Neuronal stem cell (in vitro differentiated cells): Measurements from ENCODE around the gene PPM1E.

ENCODE experiments used
- DNase-seq: peaks from one replicate; pipeline ENCODE4 v3.0.0-alpha.2; 2013; ENCODE audit warnings: low spot score
- H2AFZ ChIP-seq: one replicate; pipeline ENCODE4 v1.6.1; 2013; ENCODE audit warnings: mild to moderate bottlenecking, low read length, inconsistent platforms
- H2AK5ac ChIP-seq: 2 replicates; pipeline ENCODE4 v1.6.1; 2013; ENCODE audit warnings: low read depth, mild to moderate bottlenecking, inconsistent platforms, low read length, moderate library complexity, mixed read lengths
- H2BK120ac ChIP-seq: 2 replicates; pipeline ENCODE4 v1.6.1; 2013; ENCODE audit warnings: low read depth, mild to moderate bottlenecking, inconsistent platforms, low read length, moderate library complexity, mixed read lengths
- H2BK12ac ChIP-seq: one replicate; pipeline ENCODE4 v1.6.1; 2013; ENCODE audit warnings: low read length, inconsistent platforms
- H2BK15ac ChIP-seq: 2 replicates; pipeline ENCODE4 v1.6.1; 2013; ENCODE audit warnings: mild to moderate bottlenecking, low read length, inconsistent platforms, mixed read lengths
- H2BK5ac ChIP-seq: one replicate; pipeline ENCODE4 v1.6.1; 2013; ENCODE audit warnings: inconsistent platforms, mild to moderate bottlenecking, low read length, moderate library complexity
- H3K14ac ChIP-seq: one replicate; pipeline ENCODE4 v1.6.1; 2013; ENCODE audit warnings: low read length, inconsistent platforms
- H3K18ac ChIP-seq: 2 replicates; pipeline ENCODE4 v1.6.1; 2013; ENCODE audit warnings: low read length, inconsistent platforms
- H3K23ac ChIP-seq: 2 replicates; pipeline ENCODE4 v1.6.1; 2013; ENCODE audit warnings: low read depth, mild to moderate bottlenecking, mixed read lengths, low read length, inconsistent platforms; ENCODE audit not compliant: poor library complexity
- H3K27ac ChIP-seq: replicated peaks from 3 replicates; pipeline ENCODE4 v1.5.1; 2013; ENCODE audit warnings: low read length, inconsistent platforms
- H3K27me3 ChIP-seq, 3 experiments: 2 replicates each; pipeline ENCODE4 v1.6.1; 2013; ENCODE audit warnings: low read length in 3 of 3, mild to moderate bottlenecking in 2 of 3, inconsistent platforms in 1 of 3, low read depth in 1 of 3, mixed read lengths in 1 of 3, moderate library complexity in 1 of 3; ENCODE audit not compliant: control insufficient read depth in 3 of 3, insufficient read depth in 3 of 3
- H3K36me3 ChIP-seq, 2 donors: replicated peaks in 1 of 2; 2 replicates each; pipeline ENCODE4 v1.6.1; 2013; ENCODE audit warnings: low read length in 2 of 2; ENCODE audit not compliant: control insufficient read depth in 2 of 2, insufficient read depth in 2 of 2
- H3K4ac ChIP-seq: 2 replicates; pipeline ENCODE4 v1.6.1; 2013; ENCODE audit warnings: inconsistent platforms, mild to moderate bottlenecking, low read length, moderate library complexity
- H3K4me1 ChIP-seq, 2 donors: 1 replicate in 1 of 2; 2 replicates in 1 of 2; pipeline ENCODE4 v1.6.1; 2013; ENCODE audit warnings: low read length in 2 of 2, low read depth in 1 of 2; ENCODE audit not compliant: control insufficient read depth in 2 of 2, insufficient read depth in 1 of 2
- H3K4me2 ChIP-seq: one replicate; pipeline ENCODE4 v1.6.1; 2013; ENCODE audit warnings: mild to moderate bottlenecking, low read length, inconsistent platforms; ENCODE audit not compliant: insufficient read depth, poor library complexity, severe bottlenecking
- H3K4me3 ChIP-seq, 2 donors: 2 replicates each; pipeline ENCODE4 v1.5.1; 2013; ENCODE audit warnings: low read length in 2 of 2, mild to moderate bottlenecking in 2 of 2, inconsistent platforms in 1 of 2, moderate library complexity in 1 of 2
- H3K79me1 ChIP-seq: one replicate; pipeline ENCODE4 v1.6.1; 2013; ENCODE audit warnings: low read depth, mild to moderate bottlenecking, inconsistent platforms, low read length, moderate library complexity
- H3K9ac ChIP-seq: one replicate; pipeline ENCODE4 v1.6.1; 2013; ENCODE audit warnings: mild to moderate bottlenecking, low read depth, low read length, inconsistent platforms; ENCODE audit not compliant: poor library complexity
- H3K9me3 ChIP-seq, 2 donors: replicated peaks in 1 of 2; 2 replicates each; pipeline versions ENCODE3 to v1.6.1; 2013; ENCODE audit warnings: low read length in 2 of 2, mild to moderate bottlenecking in 2 of 2, inconsistent platforms in 1 of 2, low read depth in 1 of 2, mixed read lengths in 1 of 2, moderate library complexity in 1 of 2; ENCODE audit not compliant: control insufficient read depth in 2 of 2, insufficient read depth in 1 of 2
- H4K8ac ChIP-seq: one replicate; pipeline ENCODE4 v1.6.1; 2013; ENCODE audit warnings: low read depth, mild to moderate bottlenecking, inconsistent platforms, low read length, moderate library complexity
- H4K91ac ChIP-seq: one replicate; pipeline ENCODE4 v1.6.1; 2013; ENCODE audit warnings: low read length, low read depth, mild to moderate bottlenecking, inconsistent platforms; ENCODE audit not compliant: poor library complexity
- WGBS, 2 donors: extraction: QIAGEN DNeasy Blood & Tissue Kit; methylation state at CpG; one replicate each; pipeline ENCODE4 v1.1.7; 2013; ENCODE audit warnings: missing lambda C conversion rate in 2 of 2, mixed read lengths in 1 of 2; ENCODE audit not compliant: insufficient read length in 2 of 2, insufficient replicate concordance in 1 of 2; ENCODE audit errors: extremely low coverage in 2 of 2; 5-methylcytosine and 5-hydroxymethylcytosine counted together

Gene PPM1E

GRCh38 chr17:58753026-58753425 is 2.6 kb upstream of the PPM1E start:
- Histone ChIP-seq H3K4me3 (no peak overlapping the region), H2BK15ac (no peak overlapping the region), H2AFZ (no peak overlapping the region), H2BK12ac (no peak overlapping the region), H3K9me3 (no peaks in the 10 kb centered on the region), H3K23ac (no peak overlapping the region), H4K8ac (no peak overlapping the region), H3K27me3 (no peaks in the 10 kb centered on the region), H2BK5ac (no peak overlapping the region), H3K18ac (no peak overlapping the region), H2BK120ac (no peak overlapping the region), H3K4me2 (no peak overlapping the region), H3K36me3 (no peaks in the 10 kb centered on the region), H3K79me1 (no peaks in the 10 kb centered on the region), H3K4ac (no peak overlapping the region), H4K91ac (no peak overlapping the region), H3K4me1 (peaks cover 0 to 2% of the 10 kb centered on the region in 2 donors), H3K27ac (no peak overlapping the region), H3K9ac (no peak overlapping the region), H2AK5ac (no peak overlapping the region), H3K14ac (no peak overlapping the region)
- WGBS, 2 donors = no CpG with 5 or more reads among the region's 2 CpGs
- DNase-seq = no peak

GRCh38 chr17:58755269-58755576 is 431 bp upstream of the PPM1E start:
- H2AK5ac ChIP-seq = no peak overlapping the region
- H3K4me1 ChIP-seq = peaks cover 0 to 2% of the 10 kb centered on the region in 2 donors
- no peak overlapping the region for H2BK12ac ChIP-seq
- no peaks in the 10 kb centered on the region for H3K36me3 ChIP-seq
- no peak overlapping the region for H3K27ac ChIP-seq
- peak overlapping the region; percentile 97 for H2AFZ ChIP-seq
- no peaks in the 10 kb centered on the region for H3K27me3 ChIP-seq
- H3K4me2 ChIP-seq = peak overlapping the region; percentile 19
- H3K4ac ChIP-seq = no peak overlapping the region
- no peak overlapping the region for H2BK5ac ChIP-seq
- no peak for DNase-seq
- H2BK15ac ChIP-seq = no peak overlapping the region
- no peak overlapping the region for H3K9ac ChIP-seq
- H2BK120ac ChIP-seq = no peak overlapping the region
- H3K14ac ChIP-seq = no peak overlapping the region
- no peak overlapping the region for H3K18ac ChIP-seq
- H3K9me3 ChIP-seq = no peaks in the 10 kb centered on the region
- H3K79me1 ChIP-seq = no peaks in the 10 kb centered on the region
- WGBS, 2 donors = no CpG with 5 or more reads among the region's 2 CpGs
- no peak overlapping the region for H4K8ac ChIP-seq
- H3K4me3 ChIP-seq = peak overlapping the region in 1 of 2 donors; percentile 6
- no peak overlapping the region for H4K91ac ChIP-seq
- H3K23ac ChIP-seq = no peak overlapping the region

GRCh38 chr17:58756246-58757161 is 850 bp downstream of the PPM1E start:
- Histone ChIP-seq H2BK12ac (no peak overlapping the region), H3K4me3 (peak overlapping the region; percentile 96), H3K27ac (peak overlapping the region; percentile 83), H3K14ac (peak overlapping the region; percentile 65), H3K18ac (peak overlapping the region; percentile 98), H2BK120ac (peak overlapping the region; percentile 56), H3K9me3 (no peaks in the 10 kb centered on the region), H2BK15ac (no peak overlapping the region), H3K27me3 (no peaks in the 10 kb centered on the region), H4K8ac (no peak overlapping the region), H3K4me1 (peaks cover 0 to 2% of the 10 kb centered on the region in 2 donors), H3K9ac (peak overlapping the region; percentile 94), H3K4me2 (peak overlapping the region; percentile 75), H2BK5ac (peak overlapping the region; percentile 91), H3K23ac (peak overlapping the region; percentile 82), H3K4ac (no peak overlapping the region), H3K36me3 (peaks cover 0 to 3% of the 10 kb centered on the region in 2 donors), H4K91ac (no peak overlapping the region), H2AFZ (peak overlapping the region; percentile 97), H2AK5ac (peak overlapping the region; percentile 10), H3K79me1 (no peaks in the 10 kb centered on the region)
- peak; percentile 24 for DNase-seq
- WGBS, 2 donors = no CpG with 5 or more reads among the region's 72 CpGs

GRCh38 chr17:58757162-58757613 is 1.5 kb downstream of the PPM1E start:
- peak overlapping the region; percentile 96 for H3K4me3 ChIP-seq
- H3K9me3 ChIP-seq = no peaks in the 10 kb centered on the region
- H3K27me3 ChIP-seq = no peaks in the 10 kb centered on the region

More at GRCh38 chr17:58757162-58757613, 1.5 kb downstream of the PPM1E start:
- Histone ChIP-seq H3K79me1 (peaks cover 1% of the 10 kb centered on the region), H3K23ac (no peak overlapping the region), H3K4me1 (peaks cover 0 to 2% of the 10 kb centered on the region in 2 donors), H4K91ac (no peak overlapping the region), H3K27ac (no peak overlapping the region), H2BK15ac (no peak overlapping the region), H3K4me2 (peak overlapping the region; percentile 75), H3K18ac (no peak overlapping the region), H3K4ac (no peak overlapping the region), H2BK12ac (no peak overlapping the region), H2BK5ac (no peak overlapping the region), H2AFZ (peak overlapping the region; percentile 97), H4K8ac (no peak overlapping the region), H3K9ac (no peak overlapping the region), H2BK120ac (no peak overlapping the region), H3K14ac (no peak overlapping the region), H3K36me3 (peaks cover 0 to 7% of the 10 kb centered on the region in 2 donors), H2AK5ac (no peak overlapping the region)
- WGBS, 2 donors = no CpG with 5 or more reads among the region's 5 CpGs
- no peak for DNase-seq
